Ovary (tissue), 9 donors: ENCODE results near the gene CATSPER1. TPM values are rescaled to one million over a fixed set of nuclear protein-coding genes. Genes with fewer than 3 reads are reported as not detected.

Experiments used
- DNase-seq, 5 donors: peaks; one replicate each; pipeline ENCODE4 v3.0.0-alpha.2; 2019 to 2020
- H3K27ac ChIP-seq, 2 donors: fragments of 200-600 bp; one replicate each; pipeline versions ENCODE4 v1.5.1 to v1.8.0; 2019 to 2022
- H3K27me3 ChIP-seq: fragments of 200-600 bp; one replicate; pipeline ENCODE4 v1.8.0; 2022
- H3K36me3 ChIP-seq: fragments of 200-600 bp; sonication (generic); one replicate; pipeline ENCODE4 v1.5.1; 2019
- H3K4me1 ChIP-seq: one replicate; pipeline ENCODE4 v1.8.1; 2013; ENCODE audit warnings: mild to moderate bottlenecking, moderate library complexity; ENCODE audit not compliant: insufficient read depth
- H3K4me3 ChIP-seq: fragments of 200-600 bp; sonication (generic); one replicate; pipeline ENCODE4 v1.5.1; 2017
- H3K9me3 ChIP-seq, 2 donors: fragments of 200-600 bp in 1 of 2; sonication (generic) in 1 of 2; one replicate each; pipeline versions ENCODE4 v1.5.1 to v1.8.1; 2013 to 2019; ENCODE audit warnings: mild to moderate bottlenecking in 1 of 2, moderate library complexity in 1 of 2
- EP300 ChIP-seq: sonication (generic); formaldehyde crosslinking; IDR thresholded peaks from one replicate; pipeline ENCODE4 v1.6.1; 2017; ENCODE audit warnings: antibody characterized with exemption
- POLR2A ChIP-seq: fragments of 450-650 bp; IDR thresholded peaks from one replicate; pipeline ENCODE4 v1.6.1; 2017; ENCODE audit warnings: antibody characterized with exemption, mild to moderate bottlenecking, moderate library complexity
- WGBS, 3 donors: extraction: QIAGEN DNeasy Blood & Tissue Kit in 1 of 3; methylation state at CpG; one replicate each; pipeline versions ENCODE4 v1.1.5 to v1.1.7; 2013 to 2017; 5-methylcytosine and 5-hydroxymethylcytosine counted together
- intact Hi-C, 4 donors: fragments of 100-400 bp; cut with DNase I; formaldehyde crosslinking; loops; one replicate each; pipeline versions ENCODE4 v1.11.0 to v1.15.1; 2022 to 2023
- polyA plus RNA-seq, 2 donors: library from polyadenylated mRNA; stranded (reverse); fragments of 200-250 nt in 1 of 2; fragments of 350-450 nt in 1 of 2; fragmentation: Illumina TruSeq in 1 of 2; extraction: RNeasy Lipid Tissue Mini Kit (QIAGEN cat#74804) in 1 of 2; gene quantifications; one replicate each; pipeline ENCODE4 v1.2.3, GENCODE V29; 2013 to 2014
- total RNA-seq, 7 donors: library from RNA; depleted of rRNA in 2 of 7; stranded (reverse); fragments of >200 nt in 2 of 7; fragmentation: NEBNext Ultra II Directional in 3 of 7; extraction: Animal tissue kit (Norgen Biotek cat#: 25700) in 3 of 7; gene quantifications; one replicate each; pipeline versions ENCODE4 v1.1.0 to v1.2.4, GENCODE V29; 2016 to 2023
- TF ChIP-seq, protein P1 (sequence below), 3 donors: fragments of 450-650 bp in 2 of 3; fragments of 200-600 bp in 1 of 3; IDR thresholded peaks; one replicate each; pipeline versions ENCODE4 v1.5.1 to v1.8.0; 2016 to 2022; ENCODE audit warnings: antibody characterized with exemption in 3 of 3, mild to moderate bottlenecking in 1 of 3
- donor health status: DM: no; HTN: no; CAD: no; lungs with moderate emphysema.
- donor health status: DM: no; HTN: no; CAD: no.
- donor health status: Bipolar disorder and iron deficiency.
- donor health status: DM: yes; HTN: yes; CAD: no.
- donor health status: DM: no; HTN: no; CAD: no.
- donor health status: DM: yes; HTN: yes; CAD: no.

CATSPER1 gene
- total and polyA plus RNA-seq, 9 donors, result 0.25 TPM; not detected in 8

DNA sequence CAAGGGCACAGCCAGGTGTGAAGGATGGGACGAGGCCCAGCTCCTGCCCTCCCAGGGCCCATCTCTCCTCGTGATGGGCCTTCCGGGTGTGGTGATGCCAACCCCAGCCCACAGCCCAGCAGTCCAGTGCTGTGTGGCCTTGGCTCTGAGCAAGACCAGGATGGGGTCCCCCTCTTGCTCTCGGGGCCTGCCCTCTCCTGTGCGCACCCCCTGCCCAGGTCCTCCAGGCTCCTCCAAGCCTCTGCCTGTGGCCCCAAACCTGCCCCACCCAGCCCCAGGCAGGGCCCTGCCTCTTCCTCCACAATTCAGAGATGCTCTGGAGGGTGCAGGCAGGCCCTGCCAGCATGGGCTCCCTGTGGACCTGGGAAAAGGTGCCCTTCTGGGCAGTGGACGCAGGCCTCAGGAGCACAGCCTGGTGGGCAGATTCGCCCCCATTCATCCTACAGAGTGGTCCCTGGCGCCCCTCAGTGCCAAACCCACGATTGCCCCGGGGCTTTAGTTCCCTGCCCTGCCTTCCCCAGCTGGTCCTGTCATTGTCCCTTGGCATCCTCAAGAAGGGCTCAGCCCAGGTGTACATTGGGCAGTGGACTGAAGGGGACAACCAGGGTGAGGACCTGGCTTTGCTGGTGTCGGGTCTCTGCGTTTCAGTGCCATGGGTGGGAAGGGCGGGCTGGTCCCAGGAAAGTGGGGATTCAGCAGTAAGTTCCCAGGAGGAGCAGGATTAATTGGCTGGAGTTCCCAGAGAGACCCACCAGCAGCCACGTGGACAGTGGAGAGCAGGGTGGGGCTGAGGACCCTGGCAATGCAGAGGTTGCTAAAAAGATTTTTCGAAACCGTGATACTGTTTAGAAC is 44.1 kb downstream of the CATSPER1 start:
- TF ChIP-seq POLR2A, result no peak
- TF ChIP-seq, protein P1, sequence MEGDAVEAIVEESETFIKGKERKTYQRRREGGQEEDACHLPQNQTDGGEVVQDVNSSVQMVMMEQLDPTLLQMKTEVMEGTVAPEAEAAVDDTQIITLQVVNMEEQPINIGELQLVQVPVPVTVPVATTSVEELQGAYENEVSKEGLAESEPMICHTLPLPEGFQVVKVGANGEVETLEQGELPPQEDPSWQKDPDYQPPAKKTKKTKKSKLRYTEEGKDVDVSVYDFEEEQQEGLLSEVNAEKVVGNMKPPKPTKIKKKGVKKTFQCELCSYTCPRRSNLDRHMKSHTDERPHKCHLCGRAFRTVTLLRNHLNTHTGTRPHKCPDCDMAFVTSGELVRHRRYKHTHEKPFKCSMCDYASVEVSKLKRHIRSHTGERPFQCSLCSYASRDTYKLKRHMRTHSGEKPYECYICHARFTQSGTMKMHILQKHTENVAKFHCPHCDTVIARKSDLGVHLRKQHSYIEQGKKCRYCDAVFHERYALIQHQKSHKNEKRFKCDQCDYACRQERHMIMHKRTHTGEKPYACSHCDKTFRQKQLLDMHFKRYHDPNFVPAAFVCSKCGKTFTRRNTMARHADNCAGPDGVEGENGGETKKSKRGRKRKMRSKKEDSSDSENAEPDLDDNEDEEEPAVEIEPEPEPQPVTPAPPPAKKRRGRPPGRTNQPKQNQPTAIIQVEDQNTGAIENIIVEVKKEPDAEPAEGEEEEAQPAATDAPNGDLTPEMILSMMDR (IDR thresholded peaks at IDR 0.05), result no peak
- no peak for TF ChIP-seq EP300
- Histone ChIP-seq H3K9me3 (no peaks in the 10 kb centered on the region), H3K27ac (no peak overlapping the region), H3K36me3 (no peaks in the 10 kb centered on the region), H3K4me1 (no peaks in the 10 kb centered on the region), H3K4me3 (no peak overlapping the region), H3K27me3 (no peaks in the 10 kb centered on the region)
- intact Hi-C loops, result loop anchor here in 2 of 4 donors (5.0 to 10.0 kb wide), 2 partner anchors 100 to 267 kb away; partner anchors contain the start of gene KAT5 (in 1 of the 2)
- WGBS, 3 donors, result 67 to 71% (median 69%) methylated on average over 15 to 16 of the region's 16 CpGs
- no peak for DNase-seq

DNA sequence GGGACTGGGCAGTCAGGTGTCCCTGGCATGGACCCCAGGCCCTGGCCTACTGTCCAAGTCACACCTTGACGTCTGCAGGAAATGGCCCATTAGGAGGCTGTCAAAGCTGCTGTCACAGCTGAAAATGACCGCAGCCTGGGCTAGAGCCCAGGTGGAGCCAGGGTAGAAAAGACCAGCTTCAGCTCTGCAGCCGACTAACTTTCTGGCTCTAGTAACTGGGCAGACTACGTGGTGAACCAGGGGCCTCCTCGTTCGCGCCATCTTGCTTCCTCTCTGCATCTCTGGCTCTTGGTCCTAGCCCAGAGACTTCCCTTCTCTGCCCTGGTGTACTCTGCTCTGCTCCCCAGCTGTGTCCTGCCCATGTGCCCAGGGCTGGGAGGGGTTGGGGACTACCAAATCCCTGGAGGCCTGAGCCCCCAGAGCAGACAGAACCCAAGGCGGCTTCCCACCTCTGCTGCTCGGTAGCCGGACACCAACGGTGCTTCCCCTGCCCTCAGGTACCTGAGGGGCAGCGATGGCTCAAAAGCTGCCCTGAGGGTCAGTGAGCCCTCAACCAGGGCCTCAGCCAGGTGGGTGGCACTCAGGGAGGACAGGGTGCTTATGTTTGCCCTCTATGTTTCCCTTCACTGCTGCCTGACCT is 45.1 kb downstream of the CATSPER1 start:
- DNase-seq, result no peak
- Histone ChIP-seq H3K4me3 (no peak overlapping the region), H3K27ac (no peak overlapping the region), H3K9me3 (no peaks in the 10 kb centered on the region), H3K4me1 (no peaks in the 10 kb centered on the region), H3K27me3 (no peaks in the 10 kb centered on the region), H3K36me3 (no peaks in the 10 kb centered on the region)
- TF ChIP-seq POLR2A (no peak), EP300 (no peak)
- TF ChIP-seq, protein P1 (IDR thresholded peaks at IDR 0.05), result no peak
- intact Hi-C loops, result loop anchor here in 2 of 4 donors (5.0 to 10.0 kb wide), 2 partner anchors 99 to 266 kb away; partner anchors contain the start of gene KAT5 (in 1 of the 2)
- 64 to 77% (median 67%) methylated on average over 12 of the region's 12 CpGs for WGBS, 3 donors

DNA sequence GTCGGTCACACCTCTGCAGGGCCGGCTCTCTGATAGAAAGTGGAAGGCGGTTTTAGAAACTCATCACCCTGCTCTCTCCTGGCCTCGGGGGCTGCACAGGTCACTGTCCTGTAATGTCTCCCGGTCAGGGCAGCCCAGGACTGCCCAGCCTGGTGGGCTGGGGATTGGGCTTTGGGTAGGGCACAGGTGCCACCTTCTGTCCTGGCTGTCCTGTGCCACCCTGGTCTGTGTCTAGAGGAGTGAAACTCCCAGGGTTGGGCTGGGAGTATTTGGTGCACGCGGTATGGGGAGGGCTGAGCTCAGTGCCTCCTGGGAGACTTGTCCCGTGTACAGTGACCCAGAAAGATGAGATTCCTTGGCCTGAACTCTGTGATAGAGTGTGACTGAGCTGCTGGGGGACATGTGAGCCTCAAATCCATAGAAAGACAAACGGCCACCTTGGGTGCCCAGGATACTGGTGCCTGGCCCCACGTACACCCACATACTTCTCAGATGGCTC is 47.0 kb downstream of the CATSPER1 start:
- TF ChIP-seq, protein P1 (IDR thresholded peaks at IDR 0.05), result no peak
- TF ChIP-seq POLR2A, result no peak
- no peak for TF ChIP-seq EP300
- Histone ChIP-seq H3K27ac (no peak overlapping the region), H3K27me3 (no peaks in the 10 kb centered on the region), H3K4me1 (no peaks in the 10 kb centered on the region), H3K4me3 (no peak overlapping the region), H3K9me3 (no peaks in the 10 kb centered on the region), H3K36me3 (no peaks in the 10 kb centered on the region)
- no peak for DNase-seq
- intact Hi-C loops, result no loop called here
- 77 to 85% (median 80%) methylated on average over 10 of the region's 10 CpGs for WGBS, 3 donors

DNA sequence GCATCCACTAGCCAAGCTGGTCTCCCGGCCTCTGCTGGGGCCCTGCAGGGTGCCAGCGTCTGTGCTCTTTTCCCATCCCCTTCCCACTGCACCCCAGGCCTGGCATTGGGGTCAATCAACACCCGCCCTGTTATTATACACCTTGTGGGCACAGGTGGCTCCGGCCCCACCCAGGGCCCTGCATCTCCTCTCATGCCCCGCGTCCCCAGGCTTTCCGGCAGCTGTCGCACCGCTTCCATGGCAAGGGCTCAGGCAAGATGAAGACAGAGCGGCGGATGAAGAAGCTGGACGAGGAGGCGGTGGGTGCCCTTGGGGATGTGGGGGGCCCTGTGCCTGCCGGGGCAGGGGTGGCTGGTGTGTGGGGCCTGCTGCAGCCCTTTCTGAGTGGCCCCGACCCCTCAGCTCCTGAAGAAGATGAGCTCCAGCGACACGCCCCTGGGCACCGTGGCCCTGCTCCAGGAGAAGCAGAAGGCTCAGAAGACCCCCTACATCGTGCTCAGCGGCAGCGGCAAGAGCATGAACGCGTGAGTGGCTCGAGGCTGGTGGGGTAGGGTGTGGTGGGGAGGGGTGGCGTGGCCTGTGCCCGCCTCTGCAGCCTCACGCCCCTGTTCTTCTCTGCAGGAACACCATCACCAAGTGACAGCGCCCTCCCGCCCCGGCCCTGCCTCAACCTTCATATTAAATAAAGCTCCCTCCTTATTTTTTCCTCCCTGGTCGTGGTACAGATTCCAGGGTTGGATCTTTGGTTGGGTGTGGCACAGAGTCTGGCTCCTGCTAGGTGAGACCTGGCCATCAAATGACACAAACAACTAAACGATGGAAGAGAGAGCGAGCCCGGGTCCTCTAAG is 47.7 kb downstream of the CATSPER1 start:
- intact Hi-C loops, result no loop called here
- Histone ChIP-seq H3K36me3 (no peaks in the 10 kb centered on the region), H3K4me1 (no peaks in the 10 kb centered on the region), H3K27ac (no peak overlapping the region), H3K4me3 (no peak overlapping the region), H3K9me3 (no peaks in the 10 kb centered on the region), H3K27me3 (no peaks in the 10 kb centered on the region)
- 85 to 90% (median 86%) methylated on average over 34 of the region's 34 CpGs for WGBS, 3 donors
- TF ChIP-seq EP300 (no peak), POLR2A (no peak)
- TF ChIP-seq, protein P1 (IDR thresholded peaks at IDR 0.05), result no peak
- DNase-seq, result no peak
